Ovary (tissue), 9 donors: ENCODE data around the gene NACAD. TPM values are rescaled to one million over a fixed set of nuclear protein-coding genes. Genes with fewer than 3 reads are reported as not detected.

Experiments
- DNase-seq, 5 donors: peaks; one replicate each; pipeline ENCODE4 v3.0.0-alpha.2; 2019 to 2020
- H3K27ac ChIP-seq, 2 donors: fragments of 200-600 bp; one replicate each; pipeline versions ENCODE4 v1.5.1 to v1.8.0; 2019 to 2022
- H3K27me3 ChIP-seq: fragments of 200-600 bp; one replicate; pipeline ENCODE4 v1.8.0; 2022
- H3K36me3 ChIP-seq: fragments of 200-600 bp; sonication (generic); one replicate; pipeline ENCODE4 v1.5.1; 2019
- H3K4me1 ChIP-seq: one replicate; pipeline ENCODE4 v1.8.1; 2013; ENCODE audit warnings: mild to moderate bottlenecking, moderate library complexity; ENCODE audit not compliant: insufficient read depth
- H3K4me3 ChIP-seq: fragments of 200-600 bp; sonication (generic); one replicate; pipeline ENCODE4 v1.5.1; 2017
- H3K9me3 ChIP-seq, 2 donors: fragments of 200-600 bp in 1 of 2; sonication (generic) in 1 of 2; one replicate each; pipeline versions ENCODE4 v1.5.1 to v1.8.1; 2013 to 2019; ENCODE audit warnings: mild to moderate bottlenecking in 1 of 2, moderate library complexity in 1 of 2
- CTCF ChIP-seq, 3 donors: fragments of 450-650 bp in 2 of 3; fragments of 200-600 bp in 1 of 3; IDR thresholded peaks; one replicate each; pipeline versions ENCODE4 v1.5.1 to v1.8.0; 2016 to 2022; ENCODE audit warnings: antibody characterized with exemption in 3 of 3, mild to moderate bottlenecking in 1 of 3
- EP300 ChIP-seq: sonication (generic); formaldehyde crosslinking; IDR thresholded peaks from one replicate; pipeline ENCODE4 v1.6.1; 2017; ENCODE audit warnings: antibody characterized with exemption
- POLR2A ChIP-seq: fragments of 450-650 bp; IDR thresholded peaks from one replicate; pipeline ENCODE4 v1.6.1; 2017; ENCODE audit warnings: antibody characterized with exemption, mild to moderate bottlenecking, moderate library complexity
- WGBS, 3 donors: extraction: QIAGEN DNeasy Blood & Tissue Kit in 1 of 3; methylation state at CpG; one replicate each; pipeline versions ENCODE4 v1.1.5 to v1.1.7; 2013 to 2017; 5-methylcytosine and 5-hydroxymethylcytosine counted together
- intact Hi-C, 4 donors: fragments of 100-400 bp; cut with DNase I; formaldehyde crosslinking; loops; one replicate each; pipeline versions ENCODE4 v1.11.0 to v1.15.1; 2022 to 2023
- polyA plus RNA-seq, 2 donors: library from polyadenylated mRNA; stranded (reverse); fragments of 200-250 nt in 1 of 2; fragments of 350-450 nt in 1 of 2; fragmentation: Illumina TruSeq in 1 of 2; extraction: RNeasy Lipid Tissue Mini Kit (QIAGEN cat#74804) in 1 of 2; gene quantifications; one replicate each; pipeline ENCODE4 v1.2.3, GENCODE V29; 2013 to 2014
- total RNA-seq, 7 donors: library from RNA; depleted of rRNA in 2 of 7; stranded (reverse); fragments of >200 nt in 2 of 7; fragmentation: NEBNext Ultra II Directional in 3 of 7; extraction: Animal tissue kit (Norgen Biotek cat#: 25700) in 3 of 7; gene quantifications; one replicate each; pipeline versions ENCODE4 v1.1.0 to v1.2.4, GENCODE V29; 2016 to 2023
- donor health status: DM: no; HTN: no; CAD: no; lungs with moderate emphysema.
- donor health status: DM: no; HTN: no; CAD: no.
- donor health status: Bipolar disorder and iron deficiency.
- donor health status: DM: yes; HTN: yes; CAD: no.
- donor health status: DM: no; HTN: no; CAD: no.
- donor health status: DM: yes; HTN: yes; CAD: no.

NACAD gene
- total and polyA plus RNA-seq, 9 donors, result 4.1 to 24.1 (median 11.0) TPM

- intact Hi-C loops, result no loop called here
- no peak for DNase-seq
- TF ChIP-seq POLR2A (no peak), CTCF (IDR thresholded peaks at IDR 0.05) (no peak), EP300 (no peak)
- Histone ChIP-seq H3K27ac (no peak overlapping the region), H3K4me1 (no peaks in the 10 kb centered on the region), H3K4me3 (no peak overlapping the region), H3K36me3 (no peaks in the 10 kb centered on the region), H3K9me3 (no peaks in the 10 kb centered on the region), H3K27me3 (no peaks in the 10 kb centered on the region)
- WGBS, 3 donors, result 67 to 85% (median 74%) methylated on average over 3 of the region's 3 CpGs
Measured at GRCh38 chr7:45071528-45071927, 17.2 kb downstream of the NACAD start.

GRCh38 chr7:45070254-45070642 lies 18.5 kb downstream of the NACAD start:
- Histone ChIP-seq H3K4me3 (no peak overlapping the region), H3K27me3 (no peaks in the 10 kb centered on the region), H3K36me3 (no peaks in the 10 kb centered on the region), H3K9me3 (no peaks in the 10 kb centered on the region), H3K4me1 (no peaks in the 10 kb centered on the region), H3K27ac (no peak overlapping the region)
- 83 to 94% (median 90%) methylated on average over 1 of the region's 1 CpG for WGBS, 3 donors
- intact Hi-C loops, result no loop called here
- TF ChIP-seq EP300 (no peak), CTCF (IDR thresholded peaks at IDR 0.05) (no peak), POLR2A (no peak)
- DNase-seq, result no peak

- Histone ChIP-seq H3K4me3 (no peak overlapping the region), H3K36me3 (no peaks in the 10 kb centered on the region), H3K27ac (no peak overlapping the region), H3K27me3 (no peaks in the 10 kb centered on the region), H3K4me1 (no peaks in the 10 kb centered on the region), H3K9me3 (no peaks in the 10 kb centered on the region)
- TF ChIP-seq POLR2A (no peak), CTCF (IDR thresholded peaks at IDR 0.05) (no peak), EP300 (no peak)
- no peak for DNase-seq
- intact Hi-C loops, result no loop called here
- WGBS, 3 donors, result 90 to 92% (median 90%) methylated on average over 15 of the region's 15 CpGs
Measured at GRCh38 chr7:45069444-45070253, 19.1 kb downstream of the NACAD start.

- no peak for DNase-seq
- intact Hi-C loops, result no loop called here
- WGBS, 3 donors, result 91 to 94% (median 92%) methylated on average over 15 of the region's 15 CpGs
- H3K9me3 ChIP-seq, result no peaks in the 10 kb centered on the region
- TF ChIP-seq POLR2A, result no peak
- TF ChIP-seq CTCF (IDR thresholded peaks at IDR 0.05), result no peak
- TF ChIP-seq EP300, result no peak
- no peaks in the 10 kb centered on the region for H3K36me3 ChIP-seq
- no peaks in the 10 kb centered on the region for H3K4me1 ChIP-seq
- no peaks in the 10 kb centered on the region for H3K27me3 ChIP-seq
- no peak overlapping the region for H3K4me3 ChIP-seq
- no peak overlapping the region for H3K27ac ChIP-seq
Measured at GRCh38 chr7:45068236-45069023, 20.3 kb downstream of the NACAD start.
